PC-3 (cell line): Measurements from ENCODE around the gene GUSB. TPM values are rescaled to one million over a fixed set of nuclear protein-coding genes. Genes with fewer than 3 reads are reported as not detected.
"Not testable (repeated sequence)": the region's sequence is repeated elsewhere in the genome, so short reads cannot be mapped to it uniquely, and the experiment has no call there.

Experiments
- ATAC-seq: fragments of 200-7000 bp; cut with Tn5 transposase; 2 replicates; pipeline ENCODE4 v1.9.1; 2020; ENCODE audit warnings: mild to moderate bottlenecking, moderate library complexity
- BruUV-seq: library from RNA; stranded (reverse); fragments of 400-500 nt; replicated peaks from 2 replicates; lab custom pipeline; 2021; lab: Mats Ljungman, UMichigan
- CTCF ChIA-PET: fragments of 300-600 bp; sonication (Branson Sonifier 250); formaldehyde crosslinking; loops from one replicate; lab custom pipeline; 2022; ENCODE audit warnings: antibody characterized with exemption; lab: Charles Lee
- POLR2A ChIA-PET: fragments of 300-600 bp; sonication (Branson Sonifier 250); formaldehyde crosslinking; loops from one replicate; lab custom pipeline; 2022; ENCODE audit warnings: antibody characterized with exemption; ENCODE audit not compliant: unreplicated experiment; lab: Charles Lee
- DNase-seq: peaks from one replicate; pipeline ENCODE4 v3.0.0-alpha.2; 2015
- H2AFZ ChIP-seq: fragments of 300-600 bp; sonication (generic); 2 replicates; pipeline ENCODE4 v1.6.0; 2016; ENCODE audit warnings: antibody characterized with exemption, low read length
- H3F3A ChIP-seq: fragments of 300-600 bp; sonication (generic); one replicate; pipeline ENCODE4 v1.6.0; 2017; ENCODE audit warnings: antibody characterized with exemption, low read length, control low read depth, mild to moderate bottlenecking; ENCODE audit not compliant: unreplicated experiment
- H3K27ac ChIP-seq: fragments of 300-600 bp; sonication (generic); 2 replicates; pipeline ENCODE4 v1.5.1; 2016; ENCODE audit warnings: mild to moderate bottlenecking, low read length
- H3K27me3 ChIP-seq: fragments of 300-600 bp; sonication (generic); 2 replicates; pipeline ENCODE4 v1.6.1; 2016; ENCODE audit warnings: low read length, mixed read lengths
- H3K36me3 ChIP-seq: fragments of 300-600 bp; sonication (generic); 2 replicates; pipeline ENCODE4 v1.6.1; 2016; ENCODE audit warnings: low read depth, mixed run types, low read length, mixed read lengths
- H3K4me1 ChIP-seq: fragments of 300-600 bp; sonication (generic); 2 replicates; pipeline ENCODE4 v1.5.1; 2016; ENCODE audit warnings: low read length; ENCODE audit not compliant: insufficient read depth
- H3K4me2 ChIP-seq: fragments of 300-600 bp; sonication (generic); 2 replicates; pipeline ENCODE4 v1.6.0; 2016; ENCODE audit warnings: low read length
- H3K4me3 ChIP-seq: fragments of 300-600 bp; sonication (generic); 2 replicates; pipeline ENCODE4 v1.5.1; 2016; ENCODE audit warnings: mild to moderate bottlenecking, low read length, mixed read lengths
- H3K79me2 ChIP-seq: fragments of 300-600 bp; sonication (generic); 2 replicates; pipeline ENCODE4 v1.6.1; 2017; ENCODE audit warnings: low read length, mixed read lengths
- H3K9ac ChIP-seq: fragments of 300-600 bp; sonication (generic); 2 replicates; pipeline ENCODE4 v1.6.0; 2016; ENCODE audit warnings: mild to moderate bottlenecking, low read length
- H3K9me2 ChIP-seq: fragments of 300-600 bp; sonication (generic); replicated peaks from 2 replicates; pipeline ENCODE4 v1.6.1; 2016; ENCODE audit warnings: mixed run types, low read length, mixed read lengths
- H3K9me3 ChIP-seq: fragments of 300-600 bp; sonication (generic); 2 replicates; pipeline ENCODE4 v1.6.1; 2016; ENCODE audit warnings: low read length, mixed read lengths
- H4K20me1 ChIP-seq: fragments of 300-600 bp; sonication (generic); 2 replicates; pipeline ENCODE4 v1.6.1; 2016; ENCODE audit warnings: low read length, mixed read lengths
- CTCF ChIP-seq: fragments of 300-600 bp; sonication (generic); conservative IDR thresholded peaks from 2 replicates; pipeline ENCODE4 v1.5.1; 2017; ENCODE audit warnings: antibody characterized with exemption, low read depth, mild to moderate bottlenecking, low read length
- EZH2 ChIP-seq: fragments of 300-600 bp; sonication (generic); IDR thresholded peaks from one replicate; pipeline ENCODE4 v1.6.1; 2017; ENCODE audit warnings: antibody characterized with exemption, mild to moderate bottlenecking, low read length; ENCODE audit not compliant: unreplicated experiment
- EZH2phosphoT487 ChIP-seq: fragments of 300-600 bp; sonication (generic); IDR thresholded peaks from 2 replicates; pipeline ENCODE4 v1.6.1; 2018; ENCODE audit warnings: mild to moderate bottlenecking, antibody characterized with exemption, low read length, borderline replicate concordance
- intact Hi-C: fragments of 100-400 bp; cut with micrococcal nuclease; formaldehyde crosslinking; loops from 2 replicates; pipeline ENCODE4 v1.9.0; 2023
- total RNA-seq: library from RNA; depleted of rRNA; stranded (reverse); fragments of >200 nt; gene quantifications from 2 replicates; pipeline ENCODE4 v1.2.3, GENCODE V29; 2014

Gene GUSB
- total RNA-seq, 1 experiment from 2014 or later, result 37.4 TPM

GRCh38 chr7:66000823-66001417 lies 18.9 kb upstream of the GUSB start:
- not testable (repeated sequence) for ATAC-seq, DNase-seq

GRCh38 chr7:65994984-65995383 lies 13.0 kb upstream of the GUSB start:
- intact Hi-C loops, CTCF ChIA-PET: not testable (repeated sequence)

More at GRCh38 chr7:66000823-66001417, 18.9 kb upstream of the GUSB start:
- H3K27me3 ChIP-seq, H3K36me3 ChIP-seq, CTCF ChIA-PET, H4K20me1 ChIP-seq, H3F3A ChIP-seq, H2AFZ ChIP-seq, H3K9me2 ChIP-seq, H3K4me3 ChIP-seq, H3K9me3 ChIP-seq, H3K4me1 ChIP-seq, H3K79me2 ChIP-seq, H3K4me2 ChIP-seq, H3K9ac ChIP-seq, H3K27ac ChIP-seq, intact Hi-C loops, BruUV-seq: not testable (repeated sequence)
- POLR2A ChIA-PET, result interaction anchor here (0.7 kb wide), 1 partner anchor 20 kb away, joined by 4 read pairs; no protein-coding TSS in a partner anchor

GRCh38 chr7:65992526-65992925 lies 10.5 kb upstream of the GUSB start:
- Histone ChIP-seq H3K36me3 (no peaks in the 10 kb centered on the region), H3F3A (no peaks in the 10 kb centered on the region), H2AFZ (no peak overlapping the region), H3K9me2 (no peaks in the 10 kb centered on the region), H3K79me2 (no peaks in the 10 kb centered on the region), H3K9me3 (no peaks in the 10 kb centered on the region), H3K4me3 (no peak overlapping the region), H3K27me3 (no peaks in the 10 kb centered on the region), H3K4me1 (no peaks in the 10 kb centered on the region), H4K20me1 (no peaks in the 10 kb centered on the region), H3K9ac (no peak overlapping the region), H3K27ac (no peak overlapping the region), H3K4me2 (no peak overlapping the region)
- no peak for TF ChIP-seq CTCF
- no peak for TF ChIP-seq EZH2phosphoT487
- no peak for TF ChIP-seq EZH2
- BruUV-seq, result no TSS peak
- ChIA-PET POLR2A (no interaction called here), CTCF (no interaction called here)
- no peak for DNase-seq
- ATAC-seq, result no peak
- intact Hi-C loops, result no loop called here

More at GRCh38 chr7:65994984-65995383, 13.0 kb upstream of the GUSB start:
- H3K9me3 ChIP-seq, H3K9me2 ChIP-seq, BruUV-seq, H2AFZ ChIP-seq, H3K9ac ChIP-seq, DNase-seq, H4K20me1 ChIP-seq, H3F3A ChIP-seq, POLR2A ChIA-PET, H3K4me3 ChIP-seq, H3K79me2 ChIP-seq, H3K4me2 ChIP-seq, H3K27ac ChIP-seq, H3K4me1 ChIP-seq, H3K36me3 ChIP-seq, ATAC-seq, H3K27me3 ChIP-seq: not testable (repeated sequence)

GRCh38 chr7:65991829-65992228 lies 9.8 kb upstream of the GUSB start:
- H3K9me3 ChIP-seq, H3K27ac ChIP-seq, BruUV-seq, H3F3A ChIP-seq, H2AFZ ChIP-seq, H3K4me3 ChIP-seq, H3K36me3 ChIP-seq, DNase-seq, ATAC-seq, intact Hi-C loops, H3K79me2 ChIP-seq, H3K9ac ChIP-seq, H3K4me2 ChIP-seq, H3K4me1 ChIP-seq, CTCF ChIA-PET, POLR2A ChIA-PET, H4K20me1 ChIP-seq, H3K9me2 ChIP-seq, H3K27me3 ChIP-seq: not testable (repeated sequence)
